SK-N-SH treated with all-trans-retinoic acid at 6 μM for 48 hours (cell line): ENCODE data around the gene AAMP.

Experiments used
- BACH2 ChIP-seq: fragments of 250-450 bp; sonication (Bioruptor Pico); IDR thresholded peaks from 2 replicates; pipeline ENCODE4 v1.9.0; 2021; ENCODE audit warnings: mild to moderate bottlenecking, borderline replicate concordance
- CREB5 ChIP-seq: fragments of 250-450 bp; sonication (Bioruptor Pico); IDR thresholded peaks from 2 replicates; pipeline ENCODE4 v1.5.1; 2020; ENCODE audit warnings: low read depth, mild to moderate bottlenecking, moderate library complexity
- CSDC2 ChIP-seq: fragments of 250-450 bp; sonication (Bioruptor Pico); IDR thresholded peaks from 2 replicates; pipeline ENCODE4 v1.5.0; 2020; ENCODE audit warnings: mild to moderate bottlenecking, moderate library complexity
- ESRRG ChIP-seq: fragments of 250-450 bp; sonication (Bioruptor Pico); IDR thresholded peaks from 2 replicates; pipeline ENCODE4 v1.6.1; 2021; ENCODE audit warnings: mild to moderate bottlenecking
- GLIS3 ChIP-seq: fragments of 250-450 bp; sonication (Bioruptor Pico); IDR thresholded peaks from 2 replicates; pipeline ENCODE4 v1.5.0; 2020; ENCODE audit warnings: mild to moderate bottlenecking, moderate library complexity
- PATZ1 ChIP-seq: fragments of 250-450 bp; sonication (Bioruptor Pico); IDR thresholded peaks from 2 replicates; pipeline ENCODE4 v1.8.0; 2020; ENCODE audit warnings: mild to moderate bottlenecking, moderate library complexity, borderline replicate concordance
- RARB ChIP-seq: fragments of 250-450 bp; sonication (Bioruptor Pico); IDR thresholded peaks from 2 replicates; pipeline ENCODE4 v1.8.0; 2021; ENCODE audit warnings: mild to moderate bottlenecking, moderate library complexity
- TCF4 ChIP-seq: fragments of 250-450 bp; sonication (Bioruptor Pico); IDR thresholded peaks from 2 replicates; pipeline ENCODE4 v1.8.0; 2021; ENCODE audit warnings: mild to moderate bottlenecking, moderate library complexity, borderline replicate concordance
- ZC3H10 ChIP-seq: fragments of 250-450 bp; sonication (Bioruptor Pico); IDR thresholded peaks from 2 replicates; pipeline ENCODE4 v1.5.1; 2021; ENCODE audit warnings: mild to moderate bottlenecking, moderate library complexity
- ZFP3 ChIP-seq: fragments of 250-450 bp; sonication (Bioruptor Pico); IDR thresholded peaks from 2 replicates; pipeline ENCODE4 v1.5.0; 2020; ENCODE audit warnings: mild to moderate bottlenecking, moderate library complexity
- ZFP30 ChIP-seq: fragments of 450-650 bp; formaldehyde crosslinking; IDR thresholded peaks from 2 replicates; pipeline ENCODE4 v1.5.0; 2022; ENCODE audit warnings: mild to moderate bottlenecking, moderate library complexity
- ZNF70 ChIP-seq: fragments of 450-650 bp; formaldehyde crosslinking; IDR thresholded peaks from 2 replicates; pipeline ENCODE4 v1.5.0; 2020; ENCODE audit warnings: mild to moderate bottlenecking, moderate library complexity
- TF ChIP-seq, protein P1 (sequence below): fragments of 250-450 bp; sonication (Bioruptor Pico); IDR thresholded peaks from 2 replicates; pipeline ENCODE4 v1.8.0; 2021; ENCODE audit warnings: low read depth, mild to moderate bottlenecking, moderate library complexity, borderline replicate concordance

GRCh38 chr2:218233543-218233942 is 36.4 kb downstream of the AAMP start:
- TF ChIP-seq PATZ1 (CRISPR knock-in tag), result no peak
- TF ChIP-seq ESRRG (CRISPR knock-in tag), result no peak
- TF ChIP-seq ZNF70 (CRISPR knock-in tag), result no peak
- no peak for TF ChIP-seq ZC3H10 (CRISPR knock-in tag)
- no peak for TF ChIP-seq CREB5
- TF ChIP-seq, protein P1, sequence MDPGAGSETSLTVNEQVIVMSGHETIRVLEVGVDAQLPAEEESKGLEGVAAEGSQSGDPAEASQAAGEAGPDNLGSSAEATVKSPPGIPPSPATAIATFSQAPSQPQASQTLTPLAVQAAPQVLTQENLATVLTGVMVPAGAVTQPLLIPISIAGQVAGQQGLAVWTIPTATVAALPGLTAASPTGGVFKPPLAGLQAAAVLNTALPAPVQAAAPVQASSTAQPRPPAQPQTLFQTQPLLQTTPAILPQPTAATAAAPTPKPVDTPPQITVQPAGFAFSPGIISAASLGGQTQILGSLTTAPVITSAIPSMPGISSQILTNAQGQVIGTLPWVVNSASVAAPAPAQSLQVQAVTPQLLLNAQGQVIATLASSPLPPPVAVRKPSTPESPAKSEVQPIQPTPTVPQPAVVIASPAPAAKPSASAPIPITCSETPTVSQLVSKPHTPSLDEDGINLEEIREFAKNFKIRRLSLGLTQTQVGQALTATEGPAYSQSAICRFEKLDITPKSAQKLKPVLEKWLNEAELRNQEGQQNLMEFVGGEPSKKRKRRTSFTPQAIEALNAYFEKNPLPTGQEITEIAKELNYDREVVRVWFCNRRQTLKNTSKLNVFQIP, result no peak
- TF ChIP-seq ZFP3 (CRISPR knock-in tag), result no peak
- no peak for TF ChIP-seq RARB (CRISPR knock-in tag)
- TF ChIP-seq TCF4, result no peak
- no peak for TF ChIP-seq ZFP30 (CRISPR knock-in tag)
- no peak for TF ChIP-seq CSDC2 (CRISPR knock-in tag)
- TF ChIP-seq GLIS3, result no peak
- TF ChIP-seq BACH2, result no peak
